H1 (cell line): ENCODE measurements around the gene OXSR1. TPM values are rescaled to one million over a fixed set of nuclear protein-coding genes. Genes with fewer than 3 reads are reported as not detected.

Source experiments
- BACH1 ChIP-seq: IDR thresholded peaks from 2 replicates; pipeline ENCODE4 v1.6.1; 2012; ENCODE audit warnings: low read length, improper control_type of control experiment
- CHD1 ChIP-seq: IDR thresholded peaks from 2 replicates; pipeline ENCODE4 v1.6.1; 2012; ENCODE audit warnings: low read depth, low read length, improper control_type of control experiment
- EP300 ChIP-seq, 2 experiments: IDR thresholded peaks; 1 replicate in 1 of 2; 2 replicates in 1 of 2; pipeline ENCODE4 v1.6.1; 2011 to 2012; ENCODE audit warnings: low read depth in 2 of 2, low read length in 2 of 2, mild to moderate bottlenecking in 2 of 2, borderline replicate concordance in 1 of 2, inconsistent platforms in 1 of 2, moderate library complexity in 1 of 2
- RXRA ChIP-seq: IDR thresholded peaks from 2 replicates; pipeline ENCODE4 v1.6.1; 2011; ENCODE audit warnings: low read depth, mild to moderate bottlenecking, low read length, moderate library complexity; ENCODE audit not compliant: insufficient read depth
- polyA plus RNA-seq, 7 experiments: library from polyadenylated mRNA; depleted of rRNA in 3 of 7; stranded (reverse) in 5 of 7; unstranded in 2 of 7; fragments of >200 nt in 5 of 7; fragments of 200-250 nt in 2 of 7; gene quantifications; 1 replicate in 5 of 7; 2 replicates in 1 of 7; 4 replicates in 1 of 7; pipeline versions ENCODE4 v1.2.1 to v1.2.3, GENCODE V29; 2011 to 2013; ENCODE audit warnings: missing spikeins in 2 of 7, mixed read lengths in 2 of 7
- total RNA-seq: library from RNA; stranded (reverse); fragmentation: NEBNext Ultra II Directional; extraction: Animal tissue kit (Norgen Biotek cat#: 25700); gene quantifications from 2 replicates; pipeline ENCODE4 v1.2.1, GENCODE V29; 2021
- TF ChIP-seq, protein P1 (sequence below): IDR thresholded peaks from 2 replicates; pipeline ENCODE4 v1.6.1; 2012; ENCODE audit warnings: low read length, inconsistent platforms

The OXSR1 gene
- total and polyA plus RNA-seq, 2 of the 8 experiments (the other 6 are each of a cell fraction or from before 2014, with no cell fraction given): 25.1 to 47.0 TPM

GRCh38 chr3:38133209-38133556, 32.2 kb upstream of the OXSR1 start (continued):
- TF ChIP-seq RXRA (no peak), CHD1 (no peak), BACH1 (no peak), EP300 (IDR thresholded peaks at IDR 0.05; ENCODE audit: borderline replicate concordance in 1 of 2, low read depth in 2 of 2, low read length in 2 of 2) (no peak)
- TF ChIP-seq, protein P1, sequence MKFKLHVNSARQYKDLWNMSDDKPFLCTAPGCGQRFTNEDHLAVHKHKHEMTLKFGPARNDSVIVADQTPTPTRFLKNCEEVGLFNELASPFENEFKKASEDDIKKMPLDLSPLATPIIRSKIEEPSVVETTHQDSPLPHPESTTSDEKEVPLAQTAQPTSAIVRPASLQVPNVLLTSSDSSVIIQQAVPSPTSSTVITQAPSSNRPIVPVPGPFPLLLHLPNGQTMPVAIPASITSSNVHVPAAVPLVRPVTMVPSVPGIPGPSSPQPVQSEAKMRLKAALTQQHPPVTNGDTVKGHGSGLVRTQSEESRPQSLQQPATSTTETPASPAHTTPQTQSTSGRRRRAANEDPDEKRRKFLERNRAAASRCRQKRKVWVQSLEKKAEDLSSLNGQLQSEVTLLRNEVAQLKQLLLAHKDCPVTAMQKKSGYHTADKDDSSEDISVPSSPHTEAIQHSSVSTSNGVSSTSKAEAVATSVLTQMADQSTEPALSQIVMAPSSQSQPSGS: no peak
